ENCODE measurements around the gene FCMR. TPM values are rescaled to one million over a fixed set of nuclear protein-coding genes. Genes with fewer than 3 reads are reported as not detected.
A peak's percentile ranks its signal among the peaks of the same experiment; 100 is the strongest.

Gene FCMR
- total RNA-seq, 2 donors from 2014 or later: 1.3 to 5.0 TPM

- H3K4me3 ChIP-seq: peak overlapping the region; percentile 40 to 57
- H3K27me3 ChIP-seq: no peaks in the 10 kb centered on the region
- peak overlapping the region; percentile 43 to 75 for H3K27ac ChIP-seq
Observed at GRCh38 chr1:206909883-206910318, 11.8 kb downstream of the FCMR start.

DNA sequence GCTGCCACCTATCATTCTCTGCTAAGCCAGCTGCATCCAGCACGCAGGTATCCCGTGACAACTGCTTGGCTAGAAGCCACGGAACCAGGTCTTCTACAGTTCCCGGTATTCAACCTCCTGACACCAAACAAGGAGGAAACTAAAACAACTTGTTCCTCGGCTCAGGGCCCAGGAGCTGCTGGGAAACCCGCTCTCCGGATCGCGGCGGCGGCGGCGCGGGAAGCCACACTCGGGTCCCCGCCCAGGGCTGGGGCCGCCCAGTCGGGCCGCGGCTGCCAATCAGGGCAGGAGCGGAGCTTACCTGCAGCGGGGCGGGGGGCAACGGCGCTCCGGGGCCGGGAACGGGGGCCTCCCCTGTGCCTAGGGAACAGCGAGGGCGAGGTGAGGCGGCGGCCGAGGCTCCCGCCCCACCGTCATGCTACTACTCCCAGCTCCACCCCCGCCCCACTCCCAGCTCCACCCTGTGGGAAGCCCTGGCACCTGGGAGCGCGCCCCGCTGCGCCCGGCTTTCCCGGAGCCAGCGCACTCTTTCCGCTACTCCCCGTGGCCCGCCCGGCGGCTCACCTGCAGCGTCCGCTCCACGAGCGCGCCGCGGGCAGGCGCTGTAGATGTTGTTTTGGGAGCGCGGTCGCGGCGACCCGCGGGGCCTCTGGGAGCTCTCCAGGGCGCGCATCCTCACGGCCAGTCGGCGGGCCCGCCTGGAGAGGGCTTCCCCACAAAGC, 12.4 kb downstream of the FCMR start:
- Histone ChIP-seq H3K27me3 (no peaks in the 10 kb centered on the region), H3K4me1 (peaks cover 0 to 14% of the 10 kb centered on the region in 2 donors), H3K9me3 (no peaks in the 10 kb centered on the region), H3K4me3 (peak overlapping the region; percentile 40 to 57), H3K27ac (peak overlapping the region; percentile 43 to 75), H3K36me3 (no peaks in the 10 kb centered on the region)
- no peak for TF ChIP-seq CTCF (IDR thresholded peaks at IDR 0.05)
- no peak for DNase-seq (ENCODE audit: low spot score)

More at GRCh38 chr1:206909883-206910318, 11.8 kb downstream of the FCMR start:
- no peak for DNase-seq (ENCODE audit: low spot score)
- Histone ChIP-seq H3K36me3 (no peaks in the 10 kb centered on the region), H3K4me1 (peaks cover 0 to 14% of the 10 kb centered on the region in 2 donors), H3K9me3 (no peaks in the 10 kb centered on the region)
- no peak for TF ChIP-seq CTCF (IDR thresholded peaks at IDR 0.05)

DNA sequence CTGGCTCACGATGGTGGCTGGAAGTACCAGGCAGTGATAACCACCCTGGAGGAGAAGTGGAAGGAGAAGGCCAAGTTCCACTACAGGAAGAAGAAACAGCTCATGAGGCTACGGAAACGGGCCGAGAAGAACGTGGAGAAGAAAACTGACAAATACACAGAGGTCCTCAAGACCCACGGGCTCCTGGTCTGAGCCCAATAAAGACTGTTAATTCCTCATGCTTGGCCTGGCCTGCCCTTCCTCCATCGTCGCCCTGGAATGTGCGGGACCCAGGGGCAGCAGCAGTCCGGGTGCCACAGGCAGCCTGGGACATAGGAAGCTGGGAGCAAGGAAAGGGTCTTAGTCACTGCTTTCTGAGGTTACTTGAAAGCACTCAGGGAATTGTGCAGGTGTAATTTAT, 13.7 kb downstream of the FCMR start:
- TF ChIP-seq CTCF (IDR thresholded peaks at IDR 0.05): no peak
- no peak overlapping the region for H3K27ac ChIP-seq

DNA sequence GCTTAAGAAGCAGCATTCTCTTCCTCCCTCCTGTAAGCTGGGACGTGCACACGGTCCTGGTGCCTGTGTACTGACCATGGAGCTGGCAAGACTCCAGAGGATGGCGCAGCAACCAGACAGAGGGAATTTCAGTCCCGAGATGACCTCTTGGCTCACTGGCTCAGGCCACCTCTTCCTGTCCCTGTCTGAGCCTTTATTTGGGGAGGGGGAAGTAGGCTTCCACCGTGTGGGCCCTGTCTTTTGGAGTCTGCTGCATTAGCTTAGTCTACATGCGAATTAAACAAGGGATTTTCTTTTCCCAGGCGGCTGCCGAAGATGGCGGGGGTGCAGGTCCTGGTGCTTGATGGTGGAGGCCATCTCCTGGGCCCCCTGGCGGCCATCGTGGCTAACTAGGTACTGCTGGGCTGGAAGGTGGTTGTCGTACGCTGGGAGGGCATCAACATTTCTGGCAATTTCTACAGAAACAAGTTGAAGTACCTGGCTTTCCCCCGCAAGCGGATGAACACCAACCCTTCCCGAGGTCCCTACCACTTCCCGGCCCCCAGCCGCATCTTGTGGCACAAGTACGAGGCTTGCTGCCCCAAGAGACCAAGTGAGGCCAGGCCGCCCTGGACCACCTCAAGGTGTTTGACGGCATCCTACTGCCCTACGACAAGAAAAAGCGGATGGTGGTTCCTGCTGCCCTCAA, 14.3 kb downstream of the FCMR start:
- no peak for TF ChIP-seq CTCF (IDR thresholded peaks at IDR 0.05)
- no peaks in the 10 kb centered on the region for H3K36me3 ChIP-seq
- H3K9me3 ChIP-seq: no peaks in the 10 kb centered on the region
- peaks cover 0 to 14% of the 10 kb centered on the region in 2 donors for H3K4me1 ChIP-seq
- no peaks in the 10 kb centered on the region for H3K27me3 ChIP-seq
- no peak overlapping the region for H3K27ac ChIP-seq
- DNase-seq (ENCODE audit: low spot score): no peak
- no peak overlapping the region for H3K4me3 ChIP-seq

More for the DNA sequence above, 13.7 kb downstream of the FCMR start:
- Histone ChIP-seq H3K4me1 (peaks cover 0 to 14% of the 10 kb centered on the region in 2 donors), H3K9me3 (no peaks in the 10 kb centered on the region), H3K27me3 (no peaks in the 10 kb centered on the region), H3K36me3 (no peaks in the 10 kb centered on the region), H3K4me3 (no peak overlapping the region)
- no peak for DNase-seq (ENCODE audit: low spot score)

DNA sequence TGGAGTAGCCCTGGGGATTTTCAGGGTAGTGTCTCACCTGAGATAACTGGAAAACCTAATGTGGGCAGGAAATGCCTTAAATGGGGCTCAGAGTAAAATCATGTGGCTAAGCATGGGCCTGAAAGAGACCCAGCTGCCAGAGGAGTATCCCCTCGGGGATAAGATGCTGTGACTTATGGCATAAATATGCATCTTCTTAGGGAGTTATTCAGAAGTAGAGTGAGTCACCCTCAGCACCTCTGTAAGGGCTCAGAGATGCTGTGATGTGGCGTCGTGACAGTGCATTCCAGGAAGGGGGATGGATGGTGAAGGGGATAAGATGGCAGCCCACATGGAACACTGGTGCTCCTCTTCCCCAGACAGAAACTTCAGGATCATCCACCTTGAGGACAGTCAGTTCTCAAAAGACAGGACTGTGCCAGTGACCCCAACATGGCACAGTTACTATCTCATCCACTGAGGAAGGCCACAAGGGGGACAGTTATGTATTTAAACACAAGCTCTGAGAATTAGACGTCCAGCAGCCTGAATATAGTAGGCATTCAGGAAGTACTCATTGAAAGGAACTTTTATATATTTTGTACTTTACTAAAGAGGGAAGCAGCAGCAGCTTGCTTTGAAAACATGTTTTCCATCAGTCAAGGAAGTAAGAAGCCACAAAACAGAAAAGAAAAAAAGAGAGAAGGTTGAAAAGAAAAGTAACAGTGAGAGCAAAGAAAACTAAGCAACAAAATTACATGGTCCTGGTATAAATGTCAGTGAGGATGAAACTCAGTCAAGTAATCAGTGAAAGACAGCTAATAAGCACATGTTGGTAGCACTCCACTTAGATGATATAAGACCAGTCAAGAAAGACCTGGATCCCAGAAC, 16.2 kb downstream of the FCMR start:
- Histone ChIP-seq H3K27ac (no peak overlapping the region), H3K4me3 (no peak overlapping the region), H3K9me3 (no peaks in the 10 kb centered on the region), H3K36me3 (no peaks in the 10 kb centered on the region), H3K4me1 (peaks cover 0 to 14% of the 10 kb centered on the region in 2 donors), H3K27me3 (no peaks in the 10 kb centered on the region)
- no peak for DNase-seq (ENCODE audit: low spot score)
- TF ChIP-seq CTCF (IDR thresholded peaks at IDR 0.05): no peak

Measured in right atrium auricular region (tissue), 2 donors.